Adrenal gland (tissue), 12 donors: ENCODE results near the gene CCDC88B. TPM values are rescaled to one million over a fixed set of nuclear protein-coding genes. Genes with fewer than 3 reads are reported as not detected.

Source experiments
- DNase-seq, 7 donors: peaks; one replicate each; pipeline ENCODE4 v3.0.0-alpha.2; 2019 to 2020
- H3K27ac ChIP-seq, 5 donors: fragments of 200-600 bp; sonication (generic) in 4 of 5; 1 replicate in 3 of 5; 2 replicates in 2 of 5; pipeline versions ENCODE4 v1.5.1 to v1.8.0; 2016 to 2020; ENCODE audit warnings: mild to moderate bottlenecking in 1 of 5
- H3K27me3 ChIP-seq: fragments of 200-600 bp; 2 replicates; pipeline ENCODE4 v1.8.0; 2021
- H3K36me3 ChIP-seq, 2 donors: fragments of 200-600 bp; replicated peaks in 1 of 2; 1 replicate in 1 of 2; 2 replicates in 1 of 2; pipeline versions ENCODE4 v1.5.1 to v1.8.0; 2018 to 2022
- H3K4me1 ChIP-seq, 2 donors: fragments of 200-600 bp; replicated peaks in 1 of 2; 1 replicate in 1 of 2; 2 replicates in 1 of 2; pipeline versions ENCODE4 v1.5.1 to v1.8.0; 2018 to 2021
- H3K4me3 ChIP-seq, 4 donors: fragments of 200-600 bp; sonication (generic) in 3 of 4; one replicate each; pipeline ENCODE4 v1.5.1; 2016 to 2018
- H3K9me3 ChIP-seq, 3 donors: fragments of 200-600 bp; sonication (generic) in 1 of 3; replicated peaks in 1 of 3; 1 replicate in 2 of 3; 2 replicates in 1 of 3; pipeline versions ENCODE4 v1.5.1 to v1.8.0; 2016 to 2021
- CTCF ChIP-seq, 6 experiments: fragments of 450-650 bp in 4 of 6; fragments of 200-600 bp in 2 of 6; sonication (generic) in 1 of 6; IDR thresholded peaks; 1 replicate in 5 of 6; 2 replicates in 1 of 6; pipeline versions ENCODE4 v1.5.1 to v1.8.0; 2016 to 2021; ENCODE audit warnings: antibody characterized with exemption in 6 of 6, mild to moderate bottlenecking in 2 of 6, moderate library complexity in 1 of 6
- POLR2A ChIP-seq, 2 donors: fragments of 450-650 bp; IDR thresholded peaks; one replicate each; pipeline ENCODE4 v1.6.1; 2017; ENCODE audit warnings: antibody characterized with exemption in 2 of 2, mild to moderate bottlenecking in 2 of 2, moderate library complexity in 1 of 2
- WGBS, 4 donors: extraction: QIAGEN DNeasy Blood & Tissue Kit in 2 of 4; methylation state at CpG; one replicate each; pipeline versions ENCODE4 v1.1.5 to v1.1.7; 2013 to 2017; 5-methylcytosine and 5-hydroxymethylcytosine counted together
- intact Hi-C, 2 donors: fragments of 100-400 bp; cut with DNase I; formaldehyde crosslinking; loops; one replicate each; pipeline versions ENCODE4 v1.14.1 to v1.15.0; 2022 to 2023
- polyA plus RNA-seq, 3 donors: library from polyadenylated mRNA; stranded (reverse); fragments of 200-250 nt in 2 of 3; fragments of 350-450 nt in 1 of 3; fragmentation: Illumina TruSeq in 1 of 3; extraction: RNeasy Lipid Tissue Mini Kit (QIAGEN cat#74804) in 1 of 3; gene quantifications; one replicate each; pipeline ENCODE4 v1.2.3, GENCODE V29; 2013 to 2014
- total RNA-seq, 9 donors: library from RNA; depleted of rRNA in 4 of 9; stranded (reverse); fragments of >200 nt in 4 of 9; fragments of 120-200 nt in 1 of 9; fragmentation: NEBNext Ultra II Directional in 1 of 9; extraction: Animal tissue kit (Norgen Biotek cat#: 25700) in 1 of 9; gene quantifications; one replicate each; pipeline versions ENCODE4 v1.1.0 to v1.2.4, GENCODE V29; 2013 to 2023
- donor health status: healthy with polysubstance abuse.
- donor health status: Bipolar disorder and iron deficiency.
- donor health status: DM: yes; HTN: yes; CAD: no.
- donor health status: DM: no; HTN: no; CAD: no.
- donor health status: DM: no; HTN: no; CAD: no.
- donor health status: DM: yes; HTN: yes; CAD: no.

The CCDC88B gene
- total and polyA plus RNA-seq, 12 donors, result 5.1 to 143 (median 14.5) TPM

GRCh38 chr11:64396079-64396591 is 56.1 kb downstream of the CCDC88B start:
- H3K27me3 ChIP-seq, result no peaks in the 10 kb centered on the region
- intact Hi-C loops, result no loop called here
- H3K9me3 ChIP-seq, result no peaks in the 10 kb centered on the region
- TF ChIP-seq POLR2A (IDR thresholded peaks at IDR 0.05) (no peak), CTCF (IDR thresholded peaks at IDR 0.05) (no peak)
- no peaks in the 10 kb centered on the region for H3K36me3 ChIP-seq
- H3K4me1 ChIP-seq, result peaks cover 0 to 10% of the 10 kb centered on the region in 2 donors
- WGBS, 4 donors, result 40 to 49% (median 46%) methylated on average over 15 of the region's 15 CpGs
- no peak overlapping the region for H3K4me3 ChIP-seq
- no peak overlapping the region for H3K27ac ChIP-seq
- DNase-seq, result peak in 1 of 7 donors; percentile 29

GRCh38 chr11:64400102-64400501 is 60.1 kb downstream of the CCDC88B start:
- no peak for TF ChIP-seq CTCF (IDR thresholded peaks at IDR 0.05)
- TF ChIP-seq POLR2A (IDR thresholded peaks at IDR 0.05), result no peak
- peak in 5 of 7 donors; percentile 39 to 58 (median 45) for DNase-seq
- intact Hi-C loops, result no loop called here
- WGBS, 4 donors, result 36 to 90% (median 41%) methylated on average over 1 to 6 of the region's 6 CpGs
- Histone ChIP-seq H3K27me3 (no peaks in the 10 kb centered on the region), H3K4me3 (no peak overlapping the region), H3K9me3 (no peaks in the 10 kb centered on the region), H3K36me3 (no peaks in the 10 kb centered on the region), H3K4me1 (peaks cover 0 to 10% of the 10 kb centered on the region in 2 donors), H3K27ac (no peak overlapping the region)

GRCh38 chr11:64400667-64401066 is 60.7 kb downstream of the CCDC88B start:
- Histone ChIP-seq H3K27me3 (no peaks in the 10 kb centered on the region), H3K4me3 (no peak overlapping the region), H3K9me3 (no peaks in the 10 kb centered on the region), H3K36me3 (no peaks in the 10 kb centered on the region), H3K4me1 (peaks cover 0 to 10% of the 10 kb centered on the region in 2 donors), H3K27ac (no peak overlapping the region)
- intact Hi-C loops, result no loop called here
- no peak for DNase-seq
- WGBS, 4 donors, result 88 to 92% (median 89%) methylated on average over 3 of the region's 3 CpGs
- TF ChIP-seq POLR2A (IDR thresholded peaks at IDR 0.05) (no peak), CTCF (IDR thresholded peaks at IDR 0.05) (no peak)

DNA sequence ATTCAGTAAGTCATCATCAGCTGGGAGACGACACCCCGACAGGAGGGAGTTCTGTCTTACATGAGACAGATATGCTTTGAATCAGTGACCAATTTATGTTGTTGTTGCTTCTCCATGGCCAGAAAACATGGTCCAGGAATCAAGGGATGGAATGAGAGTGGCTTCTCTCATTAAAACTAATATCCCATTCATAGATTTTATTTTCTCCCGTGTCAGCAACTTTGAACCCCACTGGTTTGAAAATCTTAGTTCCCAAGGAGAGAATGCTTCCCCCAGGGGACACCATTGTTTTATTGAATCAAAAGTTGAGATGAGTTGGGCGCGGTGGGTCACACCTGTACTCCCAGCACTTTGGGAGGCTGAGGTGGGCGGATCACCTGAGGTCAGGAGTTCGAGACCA is 61.8 kb downstream of the CCDC88B start:
- H3K9me3 ChIP-seq, result no peaks in the 10 kb centered on the region
- H3K4me1 ChIP-seq, result peaks cover 0 to 6% of the 10 kb centered on the region in 2 donors
- no peaks in the 10 kb centered on the region for H3K36me3 ChIP-seq
- DNase-seq, result no peak
- WGBS, 4 donors, result 87 to 94% (median 92%) methylated on average over 7 of the region's 7 CpGs
- intact Hi-C loops, result no loop called here
- no peak overlapping the region for H3K4me3 ChIP-seq
- H3K27ac ChIP-seq, result no peak overlapping the region
- no peaks in the 10 kb centered on the region for H3K27me3 ChIP-seq
- no peak for TF ChIP-seq POLR2A (IDR thresholded peaks at IDR 0.05)
- no peak for TF ChIP-seq CTCF (IDR thresholded peaks at IDR 0.05)
